Measurements from ENCODE around the gene TMEM128. TPM values are rescaled to one million over a fixed set of nuclear protein-coding genes. Genes with fewer than 3 reads are reported as not detected.

TMEM128 gene, protein sequence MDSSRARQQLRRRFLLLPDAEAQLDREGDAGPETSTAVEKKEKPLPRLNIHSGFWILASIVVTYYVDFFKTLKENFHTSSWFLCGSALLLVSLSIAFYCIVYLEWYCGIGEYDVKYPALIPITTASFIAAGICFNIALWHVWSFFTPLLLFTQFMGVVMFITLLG
- total RNA-seq = 10 to 100 TPM; 15.2 to 16.0 TPM

DNA sequence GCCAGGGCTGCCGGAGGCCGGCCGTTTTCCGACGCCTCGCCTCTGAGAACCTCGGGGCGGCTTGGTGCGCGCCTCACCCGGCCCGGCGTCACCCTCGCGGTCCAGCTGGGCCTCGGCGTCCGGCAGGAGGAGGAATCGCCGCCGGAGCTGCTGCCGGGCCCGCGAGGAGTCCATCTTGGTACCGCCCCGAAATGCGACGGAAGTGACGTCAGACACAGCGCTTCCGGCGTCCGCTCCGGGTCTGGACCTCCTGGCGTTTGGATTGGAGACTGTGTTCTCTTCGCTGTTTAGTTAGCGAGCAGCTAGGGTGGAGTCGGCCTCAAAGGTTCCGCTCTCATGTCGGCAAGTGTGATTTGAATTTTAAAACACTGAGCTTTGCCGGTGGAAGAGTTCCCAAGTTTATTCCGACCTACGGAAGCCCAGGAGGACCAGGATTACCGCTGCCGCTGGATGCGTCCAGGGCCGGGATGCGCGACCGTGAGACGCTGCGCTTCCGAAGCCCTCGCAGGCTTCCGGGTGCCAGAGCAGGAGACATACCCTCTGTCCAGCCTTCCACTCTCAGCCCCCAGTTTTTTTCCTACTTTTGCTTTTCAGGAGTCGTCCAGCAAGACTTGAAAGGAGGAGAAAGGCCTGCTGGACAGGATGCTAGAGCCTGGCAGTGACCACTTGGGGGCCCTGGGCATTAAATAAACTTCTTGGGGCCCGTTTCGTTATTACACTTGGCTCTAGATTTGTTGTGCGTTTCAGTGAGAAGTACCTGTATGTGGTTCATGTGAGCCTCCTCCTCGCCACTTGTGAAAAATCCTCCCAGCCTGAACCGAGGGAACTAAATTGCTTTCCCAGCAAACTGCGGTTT is at the start of gene TMEM128:
Gene TMEM128, minus strand, starts transcription at position 195 of the 856 bp plus-strand sequence. Its CDS starts 21 bp downstream, at position 174.
- Mint-ChIP-seq H3K36me3 (ENCODE audit: low read depth) (peaks cover 21% of the 10 kb centered on the region), H3K4me3 (peak within 1 kb of the TSS; percentile 82), H3K9me3 (no peaks in the 10 kb centered on the region), H3K4me1 (peaks cover 42% of the 10 kb centered on the region), H3K27ac (peak within 1 kb of the TSS; percentile 97), H3K27me3 (no peaks in the 10 kb centered on the region)
- ChIA-PET CTCF (interaction anchor here (0.9 to 1.5 kb wide), 6 partner anchors 11 to 292 kb away, joined by 3 to 10 read pairs (median 4); no protein-coding TSS in a partner anchor), POLR2A (interaction anchor here (0.7 to 3.5 kb wide), 22 partner anchors 8 to 293 kb away, joined by 3 to 57 read pairs (median 4); partner anchors contain the start of genes LYAR, STX18 and ZBTB49)
- DNase-seq = peak; percentile 93

DNA sequence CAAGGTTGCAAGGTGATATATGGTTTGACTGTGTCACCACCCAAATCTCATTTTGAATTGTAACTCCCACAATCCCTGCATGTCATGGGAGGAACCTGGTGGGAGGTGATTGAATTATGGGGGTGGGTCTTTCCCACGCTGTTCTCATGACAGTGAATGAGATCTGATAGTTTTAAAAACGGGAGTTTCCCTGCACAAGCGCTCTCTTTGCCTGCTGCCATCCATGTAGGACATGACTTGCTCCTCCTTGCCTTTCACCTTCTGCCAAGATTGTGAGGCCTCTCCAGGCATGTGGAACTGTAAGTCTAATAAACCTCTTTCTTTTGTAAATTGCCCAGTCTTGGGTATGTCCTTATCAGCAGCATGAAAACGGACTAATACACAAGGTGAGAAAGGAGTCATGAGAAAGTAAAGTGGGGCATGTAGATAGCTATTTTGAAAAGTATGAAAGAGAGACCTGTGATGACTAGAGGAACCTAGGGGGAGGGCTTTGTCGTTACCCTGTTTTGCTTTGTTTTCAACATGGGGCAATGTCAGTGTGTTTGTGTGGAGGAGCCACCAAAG is 48.3 kb upstream of the TMEM128 start:
- H3K4me1 Mint-ChIP-seq = peaks cover 10% of the 10 kb centered on the region
- H3K4me3 Mint-ChIP-seq = no peak overlapping the region
- ChIA-PET POLR2A (no interaction called here), CTCF (no interaction called here)
- no peaks in the 10 kb centered on the region for H3K27me3 Mint-ChIP-seq
- H3K36me3 Mint-ChIP-seq (ENCODE audit: low read depth) = peaks cover 22% of the 10 kb centered on the region
- H3K9me3 Mint-ChIP-seq = no peaks in the 10 kb centered on the region
- H3K27ac Mint-ChIP-seq = no peak overlapping the region
- DNase-seq = no peak

DNA sequence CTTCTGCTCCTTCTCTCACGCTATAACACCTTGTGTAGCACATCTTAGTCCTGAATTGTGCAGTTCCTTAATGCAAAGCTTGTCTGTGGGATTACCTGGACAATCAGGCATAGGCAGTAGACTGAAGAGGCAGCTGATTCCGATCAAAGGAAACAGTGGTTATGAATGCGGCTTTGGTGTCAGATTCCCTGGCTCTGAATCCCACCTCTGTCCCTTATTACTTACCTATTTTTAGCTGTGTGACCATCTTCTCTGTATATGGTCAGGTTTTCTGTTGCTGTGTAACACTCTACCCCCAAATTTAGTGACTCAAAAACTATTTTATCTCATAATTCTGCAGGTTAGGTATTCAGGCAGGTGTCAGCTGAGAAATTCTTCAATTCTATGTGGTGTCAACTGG is 45.3 kb upstream of the TMEM128 start:
- Mint-ChIP-seq H3K4me1 (peaks cover 31% of the 10 kb centered on the region), H3K36me3 (ENCODE audit: low read depth) (peaks cover 22% of the 10 kb centered on the region), H3K27ac (no peak overlapping the region), H3K9me3 (no peaks in the 10 kb centered on the region), H3K27me3 (no peaks in the 10 kb centered on the region), H3K4me3 (no peak overlapping the region)
- no peak for DNase-seq
- CTCF ChIA-PET = interaction anchor here (0.8 kb wide), 1 partner anchor 41 kb away, joined by 3 read pairs; no protein-coding TSS in a partner anchor
- POLR2A ChIA-PET = interaction anchor here (2.5 kb wide), 1 partner anchor 45 kb away, joined by 7 read pairs; the partner anchor contains the start of gene TMEM128

- Mint-ChIP-seq H3K4me3 (peak within 1 kb of the TSS; percentile 97), H3K4me1 (peaks cover 42% of the 10 kb centered on the region), H3K27me3 (no peaks in the 10 kb centered on the region), H3K9me3 (no peaks in the 10 kb centered on the region), H3K27ac (peak within 1 kb of the TSS; percentile 83), H3K36me3 (ENCODE audit: low read depth) (peaks cover 24% of the 10 kb centered on the region)
- CTCF ChIA-PET = interaction anchor here (1.6 kb wide), 1 partner anchor 30 kb away, joined by 5 read pairs; no protein-coding TSS in a partner anchor
- POLR2A ChIA-PET = interaction anchor here (0.6 to 3.1 kb wide), 13 partner anchors 13 to 334 kb away, joined by 3 to 30 read pairs (median 3); partner anchors contain the start of gene TMEM128
- peak; percentile 97 for DNase-seq
Observed at GRCh38 chr4:4289941-4290850, 42.2 kb upstream of the TMEM128 start, which contains the start of the genes LYAR and ZBTB49. TSS of gene LYAR (minus strand) at chr4:4290154. CDS start at chr4:4283742, 6,412 bp downstream. TSS of gene ZBTB49 (plus strand) at chr4:4290251. CDS start at chr4:4299946, 9,695 bp downstream.

DNA sequence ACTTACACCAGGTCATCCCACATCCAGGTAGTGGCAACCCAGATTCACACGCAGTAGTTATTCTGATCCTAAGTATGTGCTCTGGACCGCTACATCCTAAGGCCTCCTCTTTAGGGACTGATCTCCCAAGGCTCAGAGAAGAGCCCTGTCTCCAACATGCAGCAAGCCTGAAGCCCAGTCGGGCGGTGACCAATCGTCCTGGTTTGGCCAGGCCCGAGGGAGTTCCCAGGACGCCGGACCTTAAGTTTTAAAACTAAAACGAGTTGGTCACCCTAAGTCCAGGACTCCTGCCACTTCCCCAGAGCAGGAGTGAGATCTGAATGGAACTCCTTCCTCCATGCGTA is 41.5 kb upstream of the TMEM128 start:
- Mint-ChIP-seq H3K27me3 (no peaks in the 10 kb centered on the region), H3K9me3 (no peaks in the 10 kb centered on the region), H3K27ac (peak overlapping the region; percentile 83), H3K4me3 (peak overlapping the region; percentile 97), H3K4me1 (peaks cover 42% of the 10 kb centered on the region), H3K36me3 (ENCODE audit: low read depth) (peaks cover 25% of the 10 kb centered on the region)
- ChIA-PET CTCF (interaction anchor here (1.6 kb wide), 1 partner anchor 29 kb away, joined by 5 read pairs; no protein-coding TSS in a partner anchor), POLR2A (interaction anchor here (0.6 to 3.1 kb wide), 10 partner anchors 16 to 334 kb away, joined by 3 to 30 read pairs (median 4); partner anchors contain the start of gene TMEM128)
- DNase-seq = no peak

GRCh38 chr4:4289055-4289454 is 41.0 kb upstream of the TMEM128 start:
- Mint-ChIP-seq H3K27me3 (no peaks in the 10 kb centered on the region), H3K4me1 (peaks cover 42% of the 10 kb centered on the region), H3K4me3 (peak overlapping the region; percentile 97), H3K27ac (peak overlapping the region; percentile 83), H3K36me3 (ENCODE audit: low read depth) (peaks cover 25% of the 10 kb centered on the region), H3K9me3 (no peaks in the 10 kb centered on the region)
- DNase-seq = no peak
- CTCF ChIA-PET = no interaction called here
- POLR2A ChIA-PET = interaction anchor here (3.1 kb wide), 1 partner anchor 41 kb away, joined by 30 read pairs; the partner anchor contains the start of gene TMEM128

GRCh38 chr4:4288098-4288497 is 40.1 kb upstream of the TMEM128 start:
- H3K27ac Mint-ChIP-seq = no peak overlapping the region
- ChIA-PET CTCF (no interaction called here), POLR2A (interaction anchor here (1.2 to 3.1 kb wide), 2 partner anchors 40 to 44 kb away, joined by 5 to 30 read pairs; partner anchors contain the start of gene TMEM128)
- peak overlapping the region; percentile 19 for H3K4me3 Mint-ChIP-seq
- H3K4me1 Mint-ChIP-seq = peaks cover 42% of the 10 kb centered on the region
- no peak for DNase-seq
- H3K9me3 Mint-ChIP-seq = no peaks in the 10 kb centered on the region
- no peaks in the 10 kb centered on the region for H3K27me3 Mint-ChIP-seq
- peaks cover 24% of the 10 kb centered on the region for H3K36me3 Mint-ChIP-seq (ENCODE audit: low read depth)

DNA sequence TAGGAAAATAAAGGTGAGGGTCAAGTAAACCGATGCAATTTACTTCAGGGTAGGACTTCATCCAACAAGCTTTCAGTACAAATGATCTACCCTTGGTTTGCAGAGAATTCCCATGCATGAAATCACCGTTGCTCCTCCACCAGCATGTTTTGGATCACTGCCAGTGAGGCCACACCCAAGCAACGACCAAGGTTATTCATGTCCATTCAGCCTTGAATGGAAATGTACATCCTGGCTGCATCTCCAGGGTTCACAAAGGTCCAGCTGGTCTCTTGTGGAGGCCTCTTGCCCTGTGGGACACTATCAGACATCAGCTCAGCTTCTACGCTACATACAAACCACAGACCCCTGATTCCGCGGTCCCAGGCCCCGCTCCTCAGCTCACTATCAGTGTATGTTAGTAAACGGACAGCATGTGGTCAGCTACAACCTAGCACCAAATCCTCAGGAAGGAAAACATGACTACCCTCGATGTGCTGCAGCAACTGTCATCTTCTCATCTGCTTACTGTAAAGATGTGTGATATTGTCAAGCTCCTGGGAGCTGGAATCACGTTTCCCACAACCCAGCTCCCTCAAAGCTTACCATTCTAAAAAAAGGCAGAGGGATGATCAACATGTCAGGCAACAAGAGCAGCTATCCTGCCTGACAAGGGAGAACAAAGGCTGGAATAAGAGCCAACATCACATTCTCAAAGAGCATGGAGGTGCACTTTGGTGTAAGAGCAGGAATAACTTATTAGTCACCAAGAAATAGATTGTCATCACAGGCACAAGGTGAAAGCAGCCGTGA is 37.0 kb upstream of the TMEM128 start:
- Mint-ChIP-seq H3K9me3 (no peaks in the 10 kb centered on the region), H3K4me1 (peaks cover 26% of the 10 kb centered on the region), H3K27ac (no peak overlapping the region), H3K4me3 (no peak overlapping the region), H3K27me3 (no peaks in the 10 kb centered on the region), H3K36me3 (ENCODE audit: low read depth) (peaks cover 39% of the 10 kb centered on the region)
- POLR2A ChIA-PET = interaction anchor here (0.9 to 2.1 kb wide), 2 partner anchors 16 to 37 kb away, joined by 3 to 6 read pairs; partner anchors contain the start of gene TMEM128
- CTCF ChIA-PET = interaction anchor here (0.7 to 2.4 kb wide), 6 partner anchors 20 to 48 kb away, joined by 3 to 9 read pairs (median 4); no protein-coding TSS in a partner anchor
- no peak for DNase-seq

DNA sequence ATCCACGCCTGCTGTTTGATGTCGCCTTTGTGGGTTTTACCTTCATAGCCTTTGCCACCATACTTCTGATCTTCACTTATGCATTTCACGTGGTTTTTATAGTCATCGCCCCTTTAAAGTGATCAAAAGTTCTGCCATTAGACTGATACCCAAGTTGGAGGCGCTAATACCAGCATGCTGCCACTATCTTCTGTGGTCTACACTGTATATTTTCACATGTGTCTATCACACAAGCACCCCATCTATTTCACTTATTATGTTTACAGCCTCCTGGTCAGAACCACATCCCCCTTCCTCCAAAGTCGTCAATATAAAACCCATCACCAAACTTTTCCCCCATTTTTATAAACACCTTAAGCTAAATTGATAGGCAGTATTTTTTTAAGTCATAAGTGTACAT is 33.8 kb upstream of the TMEM128 start:
- no peak overlapping the region for H3K27ac Mint-ChIP-seq
- no peaks in the 10 kb centered on the region for H3K9me3 Mint-ChIP-seq
- H3K36me3 Mint-ChIP-seq (ENCODE audit: low read depth) = peaks cover 56% of the 10 kb centered on the region
- ChIA-PET POLR2A (no interaction called here), CTCF (interaction anchor here (1.0 to 3.0 kb wide), 3 partner anchors 8 to 22 kb away, joined by 3 to 9 read pairs (median 5); no protein-coding TSS in a partner anchor)
- no peaks in the 10 kb centered on the region for H3K27me3 Mint-ChIP-seq
- no peak overlapping the region for H3K4me3 Mint-ChIP-seq
- H3K4me1 Mint-ChIP-seq = peaks cover 4% of the 10 kb centered on the region
- no peak for DNase-seq

GRCh38 chr4:4277531-4277930 is 29.5 kb upstream of the TMEM128 start:
- POLR2A ChIA-PET = no interaction called here
- CTCF ChIA-PET = no interaction called here
- Mint-ChIP-seq H3K27me3 (no peaks in the 10 kb centered on the region), H3K4me1 (no peaks in the 10 kb centered on the region), H3K27ac (peak overlapping the region; percentile 24), H3K36me3 (ENCODE audit: low read depth) (peaks cover 67% of the 10 kb centered on the region), H3K9me3 (no peaks in the 10 kb centered on the region), H3K4me3 (no peak overlapping the region)
- no peak for DNase-seq

DNA sequence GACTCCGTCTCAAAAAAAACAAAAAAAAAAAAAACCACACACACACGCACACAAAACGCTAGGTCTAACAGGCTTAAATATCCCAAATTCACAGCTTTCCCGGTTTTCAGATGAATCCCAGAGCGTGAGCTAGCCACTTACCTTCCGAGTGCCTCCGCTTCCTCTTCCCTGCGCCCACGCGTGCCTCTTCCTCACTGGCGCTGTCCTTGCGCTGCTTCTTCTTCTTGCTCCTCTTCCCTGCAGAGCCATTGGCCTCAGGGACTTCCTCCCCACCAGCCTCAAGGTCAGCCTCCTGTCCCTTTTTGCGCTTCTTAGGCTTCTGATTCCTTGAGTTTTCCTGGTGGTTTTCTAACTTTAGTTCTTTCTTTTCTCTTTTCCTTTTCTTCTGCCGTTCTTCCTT is 26.2 kb upstream of the TMEM128 start:
- Mint-ChIP-seq H3K27ac (no peak overlapping the region), H3K9me3 (no peaks in the 10 kb centered on the region), H3K27me3 (no peaks in the 10 kb centered on the region), H3K36me3 (ENCODE audit: low read depth) (peaks cover 67% of the 10 kb centered on the region), H3K4me1 (peaks cover 26% of the 10 kb centered on the region), H3K4me3 (no peak overlapping the region)
- DNase-seq = no peak
- POLR2A ChIA-PET = interaction anchor here (0.7 to 3.0 kb wide), 4 partner anchors 16 to 26 kb away, joined by 3 to 11 read pairs (median 6); partner anchors contain the start of genes LYAR, TMEM128 and ZBTB49
- CTCF ChIA-PET = interaction anchor here (2.4 kb wide), 1 partner anchor 15 kb away, joined by 14 read pairs; no protein-coding TSS in a partner anchor

Measured in activated CD4-positive, alpha-beta memory T cell treated with anti-CD3 and anti-CD28 coated beads, Interleukin-2, amount 10 ng/mL, durations not matched to agents 7 days and 5 days (primary cell).